ENCODE results near the gene PDZK1. TPM values are rescaled to one million over a fixed set of nuclear protein-coding genes. Genes with fewer than 3 reads are reported as not detected.

Gene PDZK1
- total and polyA plus RNA-seq, 2 donors (not counting 3 experiments of a cell fraction or from before 2014, with no cell fraction given), result 0.03 to 0.58 TPM

DNA sequence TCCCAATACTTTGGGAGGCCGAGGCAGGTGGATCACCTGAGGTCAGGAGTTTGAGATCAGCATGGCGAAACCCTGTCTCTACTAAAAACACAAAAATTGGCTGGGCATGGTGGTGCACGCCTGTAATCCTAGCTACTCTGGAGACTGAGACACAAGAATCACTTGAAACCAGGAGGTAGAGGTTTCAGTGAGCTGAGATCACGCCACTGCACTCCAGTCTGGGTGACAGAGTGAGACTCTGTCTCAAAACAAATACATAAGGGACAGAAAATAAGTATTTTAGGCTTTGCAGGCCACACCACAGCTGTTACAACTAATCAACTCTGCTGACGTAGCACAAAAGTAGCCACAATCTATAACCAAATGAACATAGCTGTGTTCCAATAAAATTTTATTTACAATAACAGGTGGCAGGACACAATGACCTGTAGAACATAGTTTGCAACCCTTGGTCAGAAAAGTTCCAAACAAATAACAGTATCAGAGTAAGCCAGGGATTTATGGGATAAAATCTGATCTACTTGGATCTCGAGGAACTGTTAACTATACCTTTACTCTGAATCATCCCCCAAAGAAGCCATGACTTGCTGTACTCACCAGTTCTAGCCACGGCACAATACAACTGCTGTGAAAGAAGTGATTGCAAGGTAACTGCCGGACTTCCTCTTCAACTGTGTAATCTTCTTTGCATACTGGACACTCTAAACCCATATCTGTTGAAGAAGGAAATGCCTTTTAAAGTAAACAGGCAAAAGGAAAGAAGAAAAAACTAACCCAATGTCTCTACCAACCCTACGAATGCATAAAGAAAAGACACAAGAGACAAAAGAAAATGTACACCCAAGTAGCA is 40.5 kb upstream of the PDZK1 start:
- no peak for DNase-seq (ENCODE audit: low read depth, low spot score)
- dilution Hi-C loops (cut with MboI; ENCODE audit: extremely low pct_ligation_motif_present, low sequenced_read_pairs) (no loop called here), intact Hi-C loops (cut with micrococcal nuclease) (no loop called here)
- CTCF ChIA-PET, result interaction anchor here (0.9 to 1.6 kb wide), 2 partner anchors 10 to 232 kb away, joined by 3 to 6 read pairs; no protein-coding TSS in a partner anchor
- no peaks in the 10 kb centered on the region for H4K20me1 ChIP-seq (replicated peaks; ENCODE audit: control insufficient read depth, extremely low read depth, insufficient read depth, low read length)
- no peak overlapping the region for H3K4me3 ChIP-seq (replicated peaks in 1 of 3; ENCODE audit: insufficient read depth in 1 of 3, low read depth in 1 of 3, low read length in 3 of 3)
- no peaks in the 10 kb centered on the region for H3K79me2 ChIP-seq (ENCODE audit: control insufficient read depth, insufficient read depth, low read length)
- BruUV-seq (replicated peaks), result no TSS peak
- POLR2A ChIA-PET, result interaction anchor here (0.6 kb wide), 1 partner anchor 46 kb away, joined by 8 read pairs; no protein-coding TSS in a partner anchor
- H3K4me2 ChIP-seq (ENCODE audit: insufficient read depth, low read length), result no peak overlapping the region
- no peaks in the 10 kb centered on the region for H3K9me3 ChIP-seq (replicated peaks; ENCODE audit: control insufficient read depth, insufficient read depth, low read length)
- TF ChIP-seq POLR2A (IDR thresholded peaks at IDR 0.05; ENCODE audit: low read depth, low read length) (no peak), FOS (IDR thresholded peaks at IDR 0.05; ENCODE audit: borderline replicate concordance, insufficient read depth, low read length) (no peak), MAX (IDR thresholded peaks at IDR 0.05; ENCODE audit: insufficient read depth, insufficient read length) (no peak), JUN (IDR thresholded peaks at IDR 0.05; ENCODE audit: borderline replicate concordance, insufficient read depth, insufficient read length, low read depth) (no peak), EZH2 (IDR thresholded peaks at IDR 0.05; ENCODE audit: borderline replicate concordance, low read depth, low read length, severe bottlenecking) (no peak), GATA2 (IDR thresholded peaks at IDR 0.05; ENCODE audit: insufficient read depth, insufficient read length, low read depth, low read length) (no peak), CTCF (IDR thresholded peaks at IDR 0.05; ENCODE audit: extremely low read depth in 1 of 2, insufficient read depth in 1 of 2, low read depth in 1 of 2, low read length in 2 of 2) (no peak), POLR2AphosphoS5 (IDR thresholded peaks at IDR 0.05; ENCODE audit: insufficient read depth, low read depth, low read length) (no peak), MYC (IDR thresholded peaks at IDR 0.05; ENCODE audit: low read depth, low read length) (no peak)
- no peak overlapping the region for H3K9ac ChIP-seq (replicated peaks; ENCODE audit: extremely low read depth, insufficient read depth, low read length)
- no peaks in the 10 kb centered on the region for H3K9me1 ChIP-seq (replicated peaks; ENCODE audit: control insufficient read depth, extremely low read depth, insufficient read depth, low read length)
- peaks cover 13% of the 10 kb centered on the region for H3K4me1 ChIP-seq (ENCODE audit: control insufficient read depth, extremely low read depth, insufficient read depth, low read length)
- peaks cover 16 to 19% of the 10 kb centered on the region in 2 experiments for H3K36me3 ChIP-seq (ENCODE audit: control insufficient read depth in 2 of 2, extremely low read depth in 1 of 2, insufficient read depth in 2 of 2, low read length in 2 of 2)
- FAIRE-seq, result peak; percentile 61
- H3K27me3 ChIP-seq (ENCODE audit: control insufficient read depth in 2 of 2, insufficient read depth in 2 of 2, low read length in 2 of 2), result no peaks in the 10 kb centered on the region
- H3K27ac ChIP-seq (ENCODE audit: insufficient read depth, low read depth, low read length), result no peak overlapping the region
- H2AFZ ChIP-seq (ENCODE audit: low read depth, low read length), result no peak overlapping the region

Data from endothelial cell of umbilical vein (primary cell).